Measurements from ENCODE around the gene TAX1BP1. TPM values are rescaled to one million over a fixed set of nuclear protein-coding genes. Genes with fewer than 3 reads are reported as not detected.

TAX1BP1 gene
- total and polyA plus RNA-seq, 2 of the 13 experiments (the other 11 are each of a cell fraction or from before 2014, with no cell fraction given), result 95.2 to 98.9 TPM

DNA sequence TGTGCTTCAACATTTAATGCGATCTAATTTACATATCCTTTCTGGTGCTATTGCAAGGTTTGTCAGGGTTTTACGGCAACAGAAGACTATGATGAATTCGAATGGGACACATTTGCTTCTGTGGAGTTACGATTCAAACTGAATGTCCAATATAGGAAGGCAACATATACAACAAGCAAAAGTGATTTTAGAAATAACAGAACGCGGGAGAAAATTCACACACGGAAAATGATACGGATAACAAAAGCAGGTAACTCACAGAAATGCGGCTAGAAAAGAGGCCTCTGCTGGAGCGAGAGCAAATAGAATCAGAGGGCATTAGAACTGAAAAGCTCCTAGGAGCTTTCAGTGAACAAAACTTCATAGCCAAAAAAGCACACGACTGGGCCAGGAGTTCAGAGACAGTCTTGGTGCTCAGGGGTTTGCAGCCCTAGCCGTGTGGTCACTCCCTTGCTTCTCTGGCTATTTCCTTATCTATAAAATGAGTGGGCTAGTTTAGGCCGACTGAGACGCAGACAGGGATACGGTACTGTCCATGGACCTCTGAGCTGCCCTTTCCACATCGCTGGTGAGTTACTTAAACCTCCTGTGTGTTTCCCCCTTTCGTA, 557 bp upstream of the TAX1BP1 start (continued):
- peak; percentile 57; the same call in 1 of the 2 replicates for TF ChIP-seq MZF1 (CRISPR knock-in tag; IDR thresholded peaks at IDR 0.05; ENCODE audit: borderline replicate concordance)
- no peak for TF ChIP-seq ZIK1 (CRISPR knock-in tag; IDR thresholded peaks at IDR 0.05; ENCODE audit: borderline replicate concordance, low read depth)
- TF ChIP-seq, protein P1, sequence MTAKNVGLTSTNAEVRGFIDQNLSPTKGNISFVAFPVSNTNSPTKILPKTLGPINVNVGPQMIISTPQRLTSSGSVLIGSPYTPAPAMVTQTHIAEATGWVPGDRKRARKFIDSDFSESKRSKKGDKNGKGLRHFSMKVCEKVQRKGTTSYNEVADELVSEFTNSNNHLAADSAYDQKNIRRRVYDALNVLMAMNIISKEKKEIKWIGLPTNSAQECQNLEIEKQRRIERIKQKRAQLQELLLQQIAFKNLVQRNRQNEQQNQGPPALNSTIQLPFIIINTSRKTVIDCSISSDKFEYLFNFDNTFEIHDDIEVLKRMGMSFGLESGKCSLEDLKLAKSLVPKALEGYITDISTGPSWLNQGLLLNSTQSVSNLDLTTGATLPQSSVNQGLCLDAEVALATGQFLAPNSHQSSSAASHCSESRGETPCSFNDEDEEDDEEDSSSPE (CRISPR knock-in tag; IDR thresholded peaks at IDR 0.05), result no peak
- peak; percentile 29; the same call in 1 of the 2 replicates for TF ChIP-seq ZBTB20 (CRISPR knock-in tag; IDR thresholded peaks at IDR 0.05; ENCODE audit: borderline replicate concordance, low read depth)
- TF ChIP-seq ZNF382 (CRISPR knock-in tag; IDR thresholded peaks at IDR 0.05; ENCODE audit: borderline replicate concordance), result no peak
- TF ChIP-seq ZNF839 (CRISPR knock-in tag; IDR thresholded peaks at IDR 0.05; ENCODE audit: borderline replicate concordance), result no peak
- peak; percentile 47; the same call in 1 of the 2 replicates for TF ChIP-seq ZNF501 (CRISPR knock-in tag; IDR thresholded peaks at IDR 0.05)
- TF ChIP-seq, protein P2, sequence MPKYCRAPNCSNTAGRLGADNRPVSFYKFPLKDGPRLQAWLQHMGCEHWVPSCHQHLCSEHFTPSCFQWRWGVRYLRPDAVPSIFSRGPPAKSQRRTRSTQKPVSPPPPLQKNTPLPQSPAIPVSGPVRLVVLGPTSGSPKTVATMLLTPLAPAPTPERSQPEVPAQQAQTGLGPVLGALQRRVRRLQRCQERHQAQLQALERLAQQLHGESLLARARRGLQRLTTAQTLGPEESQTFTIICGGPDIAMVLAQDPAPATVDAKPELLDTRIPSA (CRISPR knock-in tag; IDR thresholded peaks at IDR 0.05; ENCODE audit: borderline replicate concordance), result no peak
- TF ChIP-seq, protein P3, sequence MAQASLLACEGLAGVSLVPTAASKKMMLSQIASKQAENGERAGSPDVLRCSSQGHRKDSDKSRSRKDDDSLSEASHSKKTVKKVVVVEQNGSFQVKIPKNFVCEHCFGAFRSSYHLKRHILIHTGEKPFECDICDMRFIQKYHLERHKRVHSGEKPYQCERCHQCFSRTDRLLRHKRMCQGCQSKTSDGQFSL (CRISPR knock-in tag; IDR thresholded peaks at IDR 0.05), result no peak
- TF ChIP-seq ZNF567 (CRISPR knock-in tag; IDR thresholded peaks at IDR 0.05; ENCODE audit: borderline replicate concordance), result no peak
- TF ChIP-seq ZNF792 (CRISPR knock-in tag; IDR thresholded peaks at IDR 0.05), result peak; percentile 7; the same call in 1 of the 2 replicates
- TF ChIP-seq, protein P4, sequence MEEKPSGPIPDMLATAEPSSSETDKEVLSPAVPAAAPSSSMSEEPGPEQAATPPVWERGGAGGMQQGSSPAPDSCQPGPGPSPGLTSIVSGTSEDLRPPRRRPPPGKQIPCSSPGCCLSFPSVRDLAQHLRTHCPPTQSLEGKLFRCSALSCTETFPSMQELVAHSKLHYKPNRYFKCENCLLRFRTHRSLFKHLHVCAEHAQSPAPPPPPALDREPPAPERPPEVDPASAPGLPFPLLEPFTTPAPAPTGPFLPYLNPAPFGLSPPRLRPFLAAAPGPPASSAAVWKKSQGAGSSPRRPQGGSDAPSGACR (CRISPR knock-in tag; IDR thresholded peaks at IDR 0.05), result no peak
- TF ChIP-seq ZNF335 (CRISPR knock-in tag; IDR thresholded peaks at IDR 0.05), result no peak
- TF ChIP-seq, protein P5, sequence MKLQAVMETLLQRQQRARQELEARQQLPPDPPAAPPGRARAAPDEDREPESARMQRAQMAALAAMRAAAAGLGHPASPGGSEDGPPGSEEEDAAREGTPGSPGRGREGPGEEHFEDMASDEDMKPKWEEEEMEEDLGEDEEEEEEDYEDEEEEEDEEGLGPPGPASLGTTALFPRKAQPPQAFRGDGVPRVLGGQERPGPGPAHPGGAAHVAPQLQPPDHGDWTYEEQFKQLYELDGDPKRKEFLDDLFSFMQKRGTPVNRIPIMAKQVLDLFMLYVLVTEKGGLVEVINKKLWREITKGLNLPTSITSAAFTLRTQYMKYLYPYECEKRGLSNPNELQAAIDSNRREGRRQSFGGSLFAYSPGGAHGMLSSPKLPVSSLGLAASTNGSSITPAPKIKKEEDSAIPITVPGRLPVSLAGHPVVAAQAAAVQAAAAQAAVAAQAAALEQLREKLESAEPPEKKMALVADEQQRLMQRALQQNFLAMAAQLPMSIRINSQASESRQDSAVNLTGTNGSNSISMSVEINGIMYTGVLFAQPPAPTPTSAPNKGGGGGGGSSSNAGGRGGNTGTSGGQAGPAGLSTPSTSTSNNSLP (IDR thresholded peaks at IDR 0.05; ENCODE audit: low read depth, low read length), result 0 out of 2 replicates have a peak, but pooled peaks have one; percentile 37
- TF ChIP-seq MXI1 (IDR thresholded peaks at IDR 0.05; ENCODE audit: borderline replicate concordance, low read depth, low read length), result no peak
- no peak for TF ChIP-seq ZNF629 (CRISPR knock-in tag; conservative IDR thresholded peaks at IDR 0.05)
- TF ChIP-seq, protein P6, sequence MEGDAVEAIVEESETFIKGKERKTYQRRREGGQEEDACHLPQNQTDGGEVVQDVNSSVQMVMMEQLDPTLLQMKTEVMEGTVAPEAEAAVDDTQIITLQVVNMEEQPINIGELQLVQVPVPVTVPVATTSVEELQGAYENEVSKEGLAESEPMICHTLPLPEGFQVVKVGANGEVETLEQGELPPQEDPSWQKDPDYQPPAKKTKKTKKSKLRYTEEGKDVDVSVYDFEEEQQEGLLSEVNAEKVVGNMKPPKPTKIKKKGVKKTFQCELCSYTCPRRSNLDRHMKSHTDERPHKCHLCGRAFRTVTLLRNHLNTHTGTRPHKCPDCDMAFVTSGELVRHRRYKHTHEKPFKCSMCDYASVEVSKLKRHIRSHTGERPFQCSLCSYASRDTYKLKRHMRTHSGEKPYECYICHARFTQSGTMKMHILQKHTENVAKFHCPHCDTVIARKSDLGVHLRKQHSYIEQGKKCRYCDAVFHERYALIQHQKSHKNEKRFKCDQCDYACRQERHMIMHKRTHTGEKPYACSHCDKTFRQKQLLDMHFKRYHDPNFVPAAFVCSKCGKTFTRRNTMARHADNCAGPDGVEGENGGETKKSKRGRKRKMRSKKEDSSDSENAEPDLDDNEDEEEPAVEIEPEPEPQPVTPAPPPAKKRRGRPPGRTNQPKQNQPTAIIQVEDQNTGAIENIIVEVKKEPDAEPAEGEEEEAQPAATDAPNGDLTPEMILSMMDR (CRISPR knock-in tag; IDR thresholded peaks at IDR 0.05), result 0 out of 2 replicates have a peak, but pooled peaks have one; percentile 5
- TF ChIP-seq ZNF337 (CRISPR knock-in tag; IDR thresholded peaks at IDR 0.05; ENCODE audit: borderline replicate concordance, low read depth), result no peak
- no peak for TF ChIP-seq TBL1XR1 (IDR thresholded peaks at IDR 0.05; ENCODE audit: borderline replicate concordance, low read length, partially characterized antibody)
- TF ChIP-seq SRSF4 (IDR thresholded peaks at IDR 0.05; ENCODE audit: low read depth, low read length, poor library complexity, severe bottlenecking), result no peak
- TF ChIP-seq PAF1 (CRISPR knock-in tag; IDR thresholded peaks at IDR 0.05), result no peak
- 0 out of 2 replicates have a peak, but pooled peaks have one; percentile 20 for TF ChIP-seq WIZ (CRISPR knock-in tag; IDR thresholded peaks at IDR 0.05)
- no peak for TF ChIP-seq EED (CRISPR knock-in tag; IDR thresholded peaks at IDR 0.05)
- no peak for TF ChIP-seq ZNF256 (CRISPR knock-in tag; conservative IDR thresholded peaks at IDR 0.05)
